Lung (tissue), 12 donors: ENCODE results near the gene HAUS5. TPM values are rescaled to one million over a fixed set of nuclear protein-coding genes. Genes with fewer than 3 reads are reported as not detected.

ENCODE experiments used
- ATAC-seq: fragments of 200-7000 bp; cut with Tn5 transposase; one replicate; pipeline ENCODE4 v1.9.1; 2020; ENCODE audit warnings: moderate number of reproducible peaks; ENCODE audit not compliant: insufficient read depth, low FRiP score
- DNase-seq, 3 donors: peaks; one replicate each; pipeline ENCODE4 v3.0.0-alpha.2; 2013 to 2017
- H3K27ac ChIP-seq, 2 donors: one replicate each; pipeline ENCODE4 v1.5.1; 2013; ENCODE audit warnings: mild to moderate bottlenecking in 2 of 2, moderate library complexity in 2 of 2, control low read depth in 1 of 2, inconsistent platforms in 1 of 2, low read depth in 1 of 2, low read length in 1 of 2
- H3K27me3 ChIP-seq, 3 donors: one replicate each; pipeline ENCODE4 v1.5.1; 2013; ENCODE audit warnings: low read length in 2 of 3; ENCODE audit not compliant: control insufficient read depth in 3 of 3, insufficient read depth in 3 of 3
- H3K36me3 ChIP-seq, 4 donors: one replicate each; pipeline ENCODE4 v1.5.1; 2013; ENCODE audit warnings: low read length in 4 of 4, mild to moderate bottlenecking in 1 of 4, moderate library complexity in 1 of 4; ENCODE audit not compliant: control insufficient read depth in 4 of 4, insufficient read depth in 4 of 4
- H3K4me1 ChIP-seq, 5 donors: one replicate each; pipeline ENCODE4 v1.5.1; 2013; ENCODE audit warnings: low read length in 5 of 5, mild to moderate bottlenecking in 2 of 5, moderate library complexity in 1 of 5; ENCODE audit not compliant: control insufficient read depth in 5 of 5, insufficient read depth in 5 of 5
- H3K4me3 ChIP-seq: one replicate; pipeline ENCODE4 v1.5.1; 2013; ENCODE audit warnings: mild to moderate bottlenecking, control low read depth, moderate library complexity
- H3K9ac ChIP-seq, 2 donors: one replicate each; pipeline ENCODE4 v1.5.1; 2013; ENCODE audit warnings: low read length in 2 of 2, control low read depth in 1 of 2; ENCODE audit not compliant: insufficient read depth in 1 of 2
- H3K9me3 ChIP-seq, 4 donors: one replicate each; pipeline ENCODE4 v1.5.1; 2013; ENCODE audit warnings: low read length in 3 of 4, mild to moderate bottlenecking in 1 of 4, moderate library complexity in 1 of 4; ENCODE audit not compliant: control insufficient read depth in 4 of 4, insufficient read depth in 3 of 4
- WGBS, 2 donors: extraction: QIAGEN DNeasy Blood & Tissue Kit; methylation state at CpG; one replicate each; pipeline ENCODE4 v1.1.7; 2013; 5-methylcytosine and 5-hydroxymethylcytosine counted together
- polyA plus RNA-seq, 2 donors: library from polyadenylated mRNA; stranded (reverse); fragments of 200-250 nt; gene quantifications; one replicate each; pipeline ENCODE4 v1.2.1, GENCODE V29; 2013
- total RNA-seq, 2 donors: library from RNA; depleted of rRNA in 1 of 2; stranded (reverse); fragments of >200 nt in 1 of 2; gene quantifications; one replicate each; pipeline ENCODE4 v1.2.1, GENCODE V29; 2014 to 2021
- TF ChIP-seq, protein P1 (sequence below): IDR thresholded peaks from 2 replicates; pipeline ENCODE4 v1.5.1; 2012; ENCODE audit warnings: mild to moderate bottlenecking; ENCODE audit errors: control extremely low read depth, extremely low read depth
- donor health status: control.
- donor health status: control.
- donor health status: Bipolar disorder and iron deficiency.
- donor health status: healthy.
- donor health status: DM: yes; HTN: yes; CAD: no.

HAUS5 gene
- total and polyA plus RNA-seq, 4 donors = 6.0 to 16.5 (median 14.8) TPM

DNA sequence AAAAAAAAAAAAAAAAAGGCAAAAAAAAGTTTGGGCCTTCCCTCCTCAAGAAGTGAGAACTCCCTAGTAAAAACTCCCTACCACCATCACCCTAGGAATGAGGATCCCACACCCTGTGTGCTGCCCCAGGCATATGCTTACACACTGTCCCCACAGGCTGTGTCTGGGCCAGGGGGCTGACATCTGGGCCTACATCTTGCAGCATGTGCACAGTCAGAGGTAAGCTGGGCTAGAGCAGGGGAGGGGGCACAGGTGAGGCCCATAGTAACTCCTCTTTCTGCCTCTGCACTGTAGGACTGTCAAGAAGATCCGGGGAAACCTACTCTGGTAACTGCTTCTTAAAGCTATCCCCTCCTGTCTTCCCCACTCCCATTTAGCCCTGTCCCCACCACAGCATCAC, 1.0 kb downstream of the HAUS5 start:
- Histone ChIP-seq H3K4me1 (peaks cover 0 to 10% (median 3%) of the 10 kb centered on the region in 5 donors), H3K9me3 (no peaks in the 10 kb centered on the region), H3K27me3 (no peaks in the 10 kb centered on the region), H3K27ac (no peak overlapping the region), H3K36me3 (peaks cover 0 to 16% (median 5%) of the 10 kb centered on the region in 4 donors), H3K4me3 (no peak overlapping the region), H3K9ac (peak overlapping the region in 1 of 2 donors; percentile 86)
- DNase-seq = no peak
- TF ChIP-seq, protein P1, sequence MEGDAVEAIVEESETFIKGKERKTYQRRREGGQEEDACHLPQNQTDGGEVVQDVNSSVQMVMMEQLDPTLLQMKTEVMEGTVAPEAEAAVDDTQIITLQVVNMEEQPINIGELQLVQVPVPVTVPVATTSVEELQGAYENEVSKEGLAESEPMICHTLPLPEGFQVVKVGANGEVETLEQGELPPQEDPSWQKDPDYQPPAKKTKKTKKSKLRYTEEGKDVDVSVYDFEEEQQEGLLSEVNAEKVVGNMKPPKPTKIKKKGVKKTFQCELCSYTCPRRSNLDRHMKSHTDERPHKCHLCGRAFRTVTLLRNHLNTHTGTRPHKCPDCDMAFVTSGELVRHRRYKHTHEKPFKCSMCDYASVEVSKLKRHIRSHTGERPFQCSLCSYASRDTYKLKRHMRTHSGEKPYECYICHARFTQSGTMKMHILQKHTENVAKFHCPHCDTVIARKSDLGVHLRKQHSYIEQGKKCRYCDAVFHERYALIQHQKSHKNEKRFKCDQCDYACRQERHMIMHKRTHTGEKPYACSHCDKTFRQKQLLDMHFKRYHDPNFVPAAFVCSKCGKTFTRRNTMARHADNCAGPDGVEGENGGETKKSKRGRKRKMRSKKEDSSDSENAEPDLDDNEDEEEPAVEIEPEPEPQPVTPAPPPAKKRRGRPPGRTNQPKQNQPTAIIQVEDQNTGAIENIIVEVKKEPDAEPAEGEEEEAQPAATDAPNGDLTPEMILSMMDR = no peak
- 71 to 100% methylated on average over 1 of the region's 1 CpG for WGBS, 2 donors
- ATAC-seq = no peak

DNA sequence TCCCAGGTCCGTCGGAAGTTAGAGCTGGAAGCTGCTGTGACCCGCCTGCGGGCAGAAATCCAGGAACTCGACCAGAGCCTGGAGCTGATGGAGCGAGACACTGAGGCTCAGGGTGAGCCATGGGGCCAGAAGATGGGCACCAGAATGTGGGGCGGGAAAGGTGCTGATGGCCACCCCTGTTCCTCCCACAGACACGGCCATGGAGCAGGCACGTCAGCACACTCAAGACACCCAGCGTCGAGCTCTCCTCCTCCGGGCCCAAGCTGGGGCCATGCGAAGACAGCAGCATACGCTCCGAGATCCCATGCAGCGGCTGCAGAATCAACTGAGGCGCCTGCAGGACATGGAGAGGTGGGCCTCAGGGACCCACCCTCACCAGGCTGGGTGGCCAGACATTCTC, 2.5 kb downstream of the HAUS5 start:
- no peaks in the 10 kb centered on the region for H3K9me3 ChIP-seq
- no peak for ATAC-seq
- H3K9ac ChIP-seq = no peak overlapping the region
- 95 to 96% methylated on average over 17 of the region's 17 CpGs for WGBS, 2 donors
- DNase-seq = no peak
- H3K4me1 ChIP-seq = peaks cover 0 to 10% (median 3%) of the 10 kb centered on the region in 5 donors
- H3K4me3 ChIP-seq = no peak overlapping the region
- peaks cover 0 to 20% (median 8%) of the 10 kb centered on the region in 4 donors for H3K36me3 ChIP-seq
- H3K27ac ChIP-seq = no peak overlapping the region
- no peaks in the 10 kb centered on the region for H3K27me3 ChIP-seq
- TF ChIP-seq, protein P1 = no peak

DNA sequence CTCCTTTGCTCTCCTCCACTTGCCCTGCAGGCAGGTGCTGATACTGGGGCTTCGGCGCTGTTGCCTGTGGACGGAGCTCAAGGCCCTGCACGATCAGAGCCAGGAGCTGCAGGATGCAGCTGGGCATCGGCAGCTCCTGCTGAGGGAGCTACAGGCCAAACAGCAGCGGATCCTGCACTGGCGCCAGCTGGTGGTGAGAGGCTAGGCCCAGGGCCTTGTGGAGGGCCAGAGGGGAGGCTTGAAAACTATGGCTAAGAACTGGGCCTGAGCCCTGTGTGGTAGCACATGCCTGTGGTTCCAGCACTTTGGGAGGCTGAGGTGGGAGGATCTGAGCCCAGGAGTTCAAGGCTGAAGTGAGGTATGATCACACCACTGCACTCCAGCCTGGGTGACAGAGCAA, 6.3 kb downstream of the HAUS5 start:
- TF ChIP-seq, protein P1 = no peak
- DNase-seq (no peak), ATAC-seq (no peak)
- Histone ChIP-seq H3K27ac (no peak overlapping the region), H3K4me1 (no peaks in the 10 kb centered on the region), H3K4me3 (no peak overlapping the region), H3K9me3 (no peaks in the 10 kb centered on the region), H3K9ac (no peak overlapping the region), H3K36me3 (peaks cover 0 to 19% (median 11%) of the 10 kb centered on the region in 4 donors), H3K27me3 (no peaks in the 10 kb centered on the region)
- 88 to 91% methylated on average over 7 of the region's 7 CpGs for WGBS, 2 donors

DNA sequence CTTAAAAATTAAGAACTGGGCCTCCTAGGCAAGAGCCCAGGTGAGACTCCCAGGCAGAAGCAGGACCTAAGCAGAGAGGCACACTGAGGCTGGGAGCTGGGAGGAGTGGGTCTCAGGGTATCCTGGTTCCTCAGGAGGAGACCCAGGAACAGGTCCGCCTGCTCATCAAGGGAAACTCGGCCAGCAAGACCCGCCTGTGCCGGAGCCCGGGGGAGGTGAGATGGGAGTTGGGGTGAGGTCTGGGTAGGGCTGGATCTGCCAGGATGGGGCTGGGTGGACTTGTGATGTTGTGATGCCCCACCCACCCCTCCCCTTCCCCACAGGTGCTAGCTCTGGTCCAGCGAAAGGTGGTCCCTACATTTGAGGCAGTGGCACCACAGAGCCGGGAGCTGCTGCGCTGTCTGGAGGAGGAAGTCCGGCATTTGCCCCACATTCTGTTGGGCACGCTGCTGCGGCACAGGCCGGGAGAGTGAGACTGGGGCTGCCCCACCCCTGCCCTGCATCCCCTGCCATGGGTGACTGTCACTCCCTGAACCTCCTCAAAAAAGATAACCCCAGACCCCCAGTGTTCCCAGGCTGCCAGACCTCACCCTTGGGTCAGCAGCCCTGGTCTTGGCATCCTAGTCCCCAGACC, 6.9 kb downstream of the HAUS5 start:
- 97 to 99% methylated on average over 11 to 12 of the region's 12 CpGs for WGBS, 2 donors
- Histone ChIP-seq H3K27me3 (no peaks in the 10 kb centered on the region), H3K9ac (no peak overlapping the region), H3K9me3 (no peaks in the 10 kb centered on the region), H3K27ac (no peak overlapping the region), H3K36me3 (peaks cover 0 to 19% (median 11%) of the 10 kb centered on the region in 4 donors), H3K4me1 (no peaks in the 10 kb centered on the region), H3K4me3 (no peak overlapping the region)
- ATAC-seq = no peak
- TF ChIP-seq, protein P1 = no peak
- DNase-seq = no peak
